ENCODE results near the gene CHFR. TPM values are rescaled to one million over a fixed set of nuclear protein-coding genes. Genes with fewer than 3 reads are reported as not detected.
"Not testable (repeated sequence)": the region's sequence is repeated elsewhere in the genome, so short reads cannot be mapped to it uniquely, and the experiment has no call there.

The CHFR gene
- total RNA-seq, 2 donors from 2014 or later, result 37.8 to 41.4 TPM

DNA sequence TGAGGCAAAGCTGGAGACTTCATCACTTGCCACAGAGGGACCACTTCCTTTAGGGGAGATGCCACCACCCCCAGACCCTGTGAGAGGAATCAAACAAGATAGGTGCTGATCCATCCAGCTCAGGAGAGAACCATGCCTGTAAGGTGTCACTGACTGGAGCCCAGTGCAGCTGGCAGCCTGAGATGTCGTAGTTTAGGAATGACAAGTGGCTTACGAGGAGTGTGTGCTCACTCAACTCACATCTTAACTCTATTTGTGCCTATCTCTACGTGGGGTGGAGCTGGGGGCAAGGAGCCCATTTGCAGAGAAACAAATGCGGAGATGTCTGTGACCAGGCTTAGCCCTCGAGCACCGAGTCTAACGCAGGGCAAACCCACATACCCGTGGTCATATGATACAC lies 25.8 kb downstream of the CHFR start:
- Histone ChIP-seq H3K9ac (ENCODE audit: low read depth in 2 of 2, low read length in 2 of 2) (no peak overlapping the region), H3K27me3 (no peaks in the 10 kb centered on the region), H3K4me3 (no peak overlapping the region), H3K4me1 (no peaks in the 10 kb centered on the region), H3K9me3 (no peaks in the 10 kb centered on the region), H3K36me3 (peaks cover 12% of the 10 kb centered on the region), H3K27ac (no peak overlapping the region)
- no peak for DNase-seq
- intact Hi-C loops (cut with DNase I), result no loop called here
- TF ChIP-seq, protein P1, sequence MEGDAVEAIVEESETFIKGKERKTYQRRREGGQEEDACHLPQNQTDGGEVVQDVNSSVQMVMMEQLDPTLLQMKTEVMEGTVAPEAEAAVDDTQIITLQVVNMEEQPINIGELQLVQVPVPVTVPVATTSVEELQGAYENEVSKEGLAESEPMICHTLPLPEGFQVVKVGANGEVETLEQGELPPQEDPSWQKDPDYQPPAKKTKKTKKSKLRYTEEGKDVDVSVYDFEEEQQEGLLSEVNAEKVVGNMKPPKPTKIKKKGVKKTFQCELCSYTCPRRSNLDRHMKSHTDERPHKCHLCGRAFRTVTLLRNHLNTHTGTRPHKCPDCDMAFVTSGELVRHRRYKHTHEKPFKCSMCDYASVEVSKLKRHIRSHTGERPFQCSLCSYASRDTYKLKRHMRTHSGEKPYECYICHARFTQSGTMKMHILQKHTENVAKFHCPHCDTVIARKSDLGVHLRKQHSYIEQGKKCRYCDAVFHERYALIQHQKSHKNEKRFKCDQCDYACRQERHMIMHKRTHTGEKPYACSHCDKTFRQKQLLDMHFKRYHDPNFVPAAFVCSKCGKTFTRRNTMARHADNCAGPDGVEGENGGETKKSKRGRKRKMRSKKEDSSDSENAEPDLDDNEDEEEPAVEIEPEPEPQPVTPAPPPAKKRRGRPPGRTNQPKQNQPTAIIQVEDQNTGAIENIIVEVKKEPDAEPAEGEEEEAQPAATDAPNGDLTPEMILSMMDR (IDR thresholded peaks at IDR 0.05), result no peak

DNA sequence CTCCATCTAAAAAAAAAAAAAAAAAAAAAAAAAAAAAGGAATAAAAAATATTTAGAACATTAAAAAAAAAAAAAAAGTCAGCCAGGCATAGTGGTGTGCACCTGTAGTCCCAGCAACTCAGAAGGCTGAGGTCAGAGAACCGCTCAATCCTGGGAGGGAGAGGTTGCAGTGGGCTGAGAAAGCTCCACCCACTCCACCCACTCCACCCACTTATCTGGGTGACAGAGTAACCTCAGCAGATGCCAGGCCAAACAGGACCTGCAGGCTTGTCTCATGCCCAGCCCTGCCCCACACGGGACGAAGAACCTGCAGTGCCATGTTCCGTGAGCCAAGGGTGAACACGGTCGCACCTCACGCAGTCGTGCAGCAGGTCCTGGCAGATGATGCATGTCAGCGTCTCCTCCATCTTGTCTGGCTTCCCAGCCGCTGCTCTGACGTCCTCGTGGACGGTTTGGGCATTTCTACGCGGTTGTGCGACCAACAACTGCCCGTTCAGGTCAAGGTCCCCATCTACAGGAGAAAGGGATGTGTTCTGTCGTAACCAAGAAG lies 28.6 kb downstream of the CHFR start:
- H3K4me3 ChIP-seq, result no peak overlapping the region
- H3K9ac ChIP-seq (ENCODE audit: low read depth in 2 of 2, low read length in 2 of 2), result no peak overlapping the region
- no peaks in the 10 kb centered on the region for H3K4me1 ChIP-seq
- intact Hi-C loops (cut with DNase I), result no loop called here
- TF ChIP-seq, protein P1 (IDR thresholded peaks at IDR 0.05), result no peak
- H3K36me3 ChIP-seq, result peaks cover 19% of the 10 kb centered on the region
- no peak for DNase-seq
- no peak overlapping the region for H3K27ac ChIP-seq
- H3K27me3 ChIP-seq, result no peaks in the 10 kb centered on the region
- no peaks in the 10 kb centered on the region for H3K9me3 ChIP-seq

DNA sequence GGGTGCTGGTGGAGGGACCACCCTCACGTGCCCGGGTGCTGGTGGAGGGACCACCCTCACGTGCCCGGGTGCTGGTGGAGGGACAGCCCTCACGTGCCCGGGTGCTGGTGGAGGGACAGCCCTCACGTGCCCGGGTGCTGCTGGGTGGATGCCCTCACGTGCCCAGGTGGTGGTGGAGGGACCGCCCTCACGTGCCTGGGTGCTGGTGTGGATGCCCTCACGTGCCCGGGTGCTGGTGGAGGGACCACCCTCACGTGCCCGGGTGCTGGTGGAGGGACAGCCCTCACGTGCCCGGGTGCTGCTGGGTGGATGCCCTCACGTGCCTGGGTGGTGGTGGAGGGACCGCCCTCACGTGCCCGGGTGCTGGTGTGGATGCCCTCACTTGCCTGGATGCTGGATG lies 30.4 kb downstream of the CHFR start:
- H3K27me3 ChIP-seq; H3K4me3 ChIP-seq; DNase-seq; H3K9me3 ChIP-seq; intact Hi-C loops (cut with DNase I); H3K27ac ChIP-seq; H3K4me1 ChIP-seq; H3K9ac ChIP-seq (ENCODE audit: low read depth in 2 of 2, low read length in 2 of 2): not testable (repeated sequence)
- H3K36me3 ChIP-seq, result peaks cover 32% of the 10 kb centered on the region

DNA sequence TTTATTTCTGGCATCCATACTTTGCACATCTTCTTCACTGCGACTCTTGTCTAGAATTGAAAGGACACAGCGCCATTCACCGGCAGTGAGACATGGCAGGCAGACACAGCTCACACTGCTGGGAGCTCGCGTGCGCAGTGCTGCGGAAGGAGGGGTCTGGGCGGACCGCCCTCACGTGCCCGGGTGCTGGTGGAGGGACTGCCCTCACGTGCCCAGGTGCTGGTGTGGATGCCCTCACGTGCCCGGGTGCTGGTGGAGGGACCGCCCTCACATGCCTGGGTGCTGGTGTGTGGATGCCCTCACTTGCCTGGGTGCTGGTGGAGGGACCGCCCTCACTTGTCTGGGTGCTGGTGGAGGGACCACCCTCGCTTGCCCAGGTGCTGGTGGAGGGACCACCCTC lies 30.8 kb downstream of the CHFR start:
- H3K9ac ChIP-seq (ENCODE audit: low read depth in 2 of 2, low read length in 2 of 2), result no peak overlapping the region
- H3K27ac ChIP-seq, result no peak overlapping the region
- no peaks in the 10 kb centered on the region for H3K9me3 ChIP-seq
- H3K4me1 ChIP-seq, result no peaks in the 10 kb centered on the region
- intact Hi-C loops (cut with DNase I), result no loop called here
- no peaks in the 10 kb centered on the region for H3K27me3 ChIP-seq
- DNase-seq, result no peak
- H3K4me3 ChIP-seq, result no peak overlapping the region
- TF ChIP-seq, protein P1 (IDR thresholded peaks at IDR 0.05), result no peak
- peaks cover 32% of the 10 kb centered on the region for H3K36me3 ChIP-seq

DNA sequence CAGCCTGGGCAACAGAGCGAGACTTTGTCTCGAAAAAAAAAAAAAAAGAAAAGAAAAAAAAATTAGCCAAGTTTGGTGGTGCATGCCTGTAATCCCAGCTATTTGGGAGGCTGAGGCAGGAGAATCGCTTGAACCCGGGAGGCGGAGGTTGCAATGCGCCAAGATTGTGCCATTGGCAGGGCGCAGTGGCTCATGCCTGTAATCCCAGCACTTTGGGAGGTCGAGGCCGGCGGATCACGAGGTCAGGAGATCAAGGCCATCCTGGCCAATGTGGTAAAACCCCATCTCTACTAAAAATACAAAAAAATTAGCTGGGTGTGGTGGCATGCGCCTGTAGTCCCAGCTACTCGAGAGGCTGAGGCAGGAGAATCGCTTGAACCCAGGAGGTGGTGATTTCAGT lies 32.2 kb downstream of the CHFR start:
- intact Hi-C loops (cut with DNase I); H3K4me3 ChIP-seq; H3K4me1 ChIP-seq; H3K9me3 ChIP-seq; DNase-seq; H3K27ac ChIP-seq; H3K9ac ChIP-seq (ENCODE audit: low read depth in 2 of 2, low read length in 2 of 2); H3K27me3 ChIP-seq: not testable (repeated sequence)
- peaks cover 27% of the 10 kb centered on the region for H3K36me3 ChIP-seq

DNA sequence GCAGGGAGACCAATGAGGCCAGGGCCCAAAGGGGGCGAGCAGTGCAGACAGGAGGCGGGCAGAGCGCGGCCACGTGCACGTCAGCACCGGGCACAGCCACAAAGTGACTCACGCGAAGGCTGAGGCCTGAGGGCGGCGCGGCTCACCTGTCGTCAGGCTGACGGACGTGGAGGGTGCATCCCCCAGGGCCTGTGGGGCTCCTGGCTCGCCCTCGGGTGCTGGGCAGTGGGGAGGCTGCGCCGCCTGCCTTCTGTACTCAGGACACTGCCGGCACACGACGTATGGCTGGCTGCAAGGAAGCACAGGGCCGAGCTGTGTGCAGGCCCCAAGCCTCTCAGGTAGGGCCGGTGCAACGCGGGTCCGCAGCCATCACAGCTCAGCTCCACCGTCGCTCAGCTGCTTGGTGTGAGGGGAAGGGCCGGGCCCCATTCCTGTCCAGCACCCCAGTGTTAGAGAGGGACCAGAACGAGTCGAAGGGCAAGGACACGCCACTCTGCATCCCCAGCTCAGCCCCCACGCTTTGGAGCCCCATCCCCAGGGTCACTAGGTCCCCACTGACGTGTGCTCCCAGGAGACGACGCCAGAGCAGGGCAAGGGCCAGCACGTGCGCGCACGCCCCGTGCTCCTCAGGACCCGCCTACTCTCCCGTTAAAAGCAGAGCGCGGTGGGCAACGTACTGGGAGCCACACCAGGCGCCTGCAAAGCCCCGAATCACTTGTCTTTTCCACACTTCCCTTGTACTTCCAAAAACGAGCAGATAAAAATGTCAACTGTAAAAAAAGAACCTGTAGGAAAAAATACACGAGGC lies 33.9 kb downstream of the CHFR start:
- no peak overlapping the region for H3K9ac ChIP-seq (ENCODE audit: low read depth in 2 of 2, low read length in 2 of 2)

More for the DNA sequence above, 33.9 kb downstream of the CHFR start:
- no peaks in the 10 kb centered on the region for H3K9me3 ChIP-seq
- TF ChIP-seq, protein P1 (IDR thresholded peaks at IDR 0.05), result no peak
- no peaks in the 10 kb centered on the region for H3K4me1 ChIP-seq
- peaks cover 26% of the 10 kb centered on the region for H3K36me3 ChIP-seq
- H3K4me3 ChIP-seq, result no peak overlapping the region
- no peaks in the 10 kb centered on the region for H3K27me3 ChIP-seq
- no peak for DNase-seq
- intact Hi-C loops (cut with DNase I), result no loop called here
- no peak overlapping the region for H3K27ac ChIP-seq
